Activated T-helper 1 cell treated with Interleukin-2 at 50 U/mL for 16 hours (primary cell): ENCODE results near the gene C4orf33.
"Not testable (repeated sequence)": the region's sequence is repeated elsewhere in the genome, so short reads cannot be mapped to it uniquely, and the experiment has no call there.

ENCODE experiments used
- DNase-seq: peaks from one replicate; pipeline ENCODE4 v3.0.0-alpha.2; 2020; ENCODE audit warnings: low read depth

Gene C4orf33

GRCh38 chr4:129095811-129096454, at the start of gene C4orf33:
TSS of gene C4orf33 (plus strand) at chr4:129096152. CDS start at chr4:129102611, 6,459 bp downstream.
- DNase-seq, result peak; percentile 51

GRCh38 chr4:129059028-129059427, 36.9 kb upstream of the C4orf33 start:
- no peak for DNase-seq

GRCh38 chr4:129062580-129062979, 33.4 kb upstream of the C4orf33 start:
- no peak for DNase-seq

- no peak for DNase-seq
Measured at GRCh38 chr4:129063640-129064039, 32.3 kb upstream of the C4orf33 start.

- DNase-seq, result no peak
Measured at GRCh38 chr4:129064717-129065116, 31.2 kb upstream of the C4orf33 start.

- not testable (repeated sequence) for DNase-seq
Measured at GRCh38 chr4:129069537-129069936, 26.4 kb upstream of the C4orf33 start.

GRCh38 chr4:129077326-129077725, 18.6 kb upstream of the C4orf33 start:
- DNase-seq, result no peak

- DNase-seq, result no peak
Measured at GRCh38 chr4:129080129-129080528, 15.8 kb upstream of the C4orf33 start.

- no peak for DNase-seq
Measured at GRCh38 chr4:129082302-129082701, 13.7 kb upstream of the C4orf33 start.

- no peak for DNase-seq
Measured at GRCh38 chr4:129085472-129085871, 10.5 kb upstream of the C4orf33 start.

- no peak for DNase-seq
Measured at GRCh38 chr4:129087516-129087915, 8.4 kb upstream of the C4orf33 start.

- DNase-seq, result no peak
Measured at GRCh38 chr4:129092631-129093190, 3.2 kb upstream of the C4orf33 start.

GRCh38 chr4:129093191-129093920, 2.6 kb upstream of the C4orf33 start, which contains the start of gene SCLT1:
TSS of gene SCLT1 (minus strand) at chr4:129093539. CDS start at chr4:129093103, 436 bp downstream.
- peak; percentile 88 for DNase-seq

- DNase-seq, result no peak
Measured at GRCh38 chr4:129094347-129094746, 1.6 kb upstream of the C4orf33 start.

- no peak for DNase-seq
Measured at GRCh38 chr4:129098531-129099001, 2.6 kb downstream of the C4orf33 start.

GRCh38 chr4:129109965-129110824, 14.2 kb downstream of the C4orf33 start:
- DNase-seq, result no peak

- DNase-seq, result no peak
Measured at GRCh38 chr4:129110931-129111330, 15.0 kb downstream of the C4orf33 start.

GRCh38 chr4:129111919-129112318, 16.0 kb downstream of the C4orf33 start:
- no peak for DNase-seq

GRCh38 chr4:129113434-129113833, 17.5 kb downstream of the C4orf33 start:
- no peak for DNase-seq

GRCh38 chr4:129113919-129114318, 18.0 kb downstream of the C4orf33 start:
- no peak for DNase-seq

GRCh38 chr4:129117705-129118104, 21.8 kb downstream of the C4orf33 start:
- DNase-seq, result no peak

- not testable (repeated sequence) for DNase-seq
Measured at GRCh38 chr4:129126614-129127013, 30.7 kb downstream of the C4orf33 start.
